ENCODE data around the gene SND1.

Gene SND1

GRCh38 chr7:128039544-128039953 is 387.6 kb downstream of the SND1 start:
- DNase-seq (ENCODE audit: low read depth): no peak

- DNase-seq (ENCODE audit: low read depth): no peak
Observed at GRCh38 chr7:128040205-128040604, 388.2 kb downstream of the SND1 start.

- peak; percentile 80 for DNase-seq (ENCODE audit: low read depth)
Observed at GRCh38 chr7:128041203-128041602, 389.2 kb downstream of the SND1 start.

GRCh38 chr7:128042012-128042411 is 390.0 kb downstream of the SND1 start:
- DNase-seq (ENCODE audit: low read depth): no peak

GRCh38 chr7:128044064-128044463 is 392.1 kb downstream of the SND1 start:
- DNase-seq (ENCODE audit: low read depth): no peak

GRCh38 chr7:128045158-128045557 is 393.2 kb downstream of the SND1 start:
- no peak for DNase-seq (ENCODE audit: low read depth)

GRCh38 chr7:128045766-128046165 is 393.8 kb downstream of the SND1 start:
- no peak for DNase-seq (ENCODE audit: low read depth)

GRCh38 chr7:128052404-128052803 is 400.4 kb downstream of the SND1 start:
- DNase-seq (ENCODE audit: low read depth): no peak

GRCh38 chr7:128053023-128053422 is 401.0 kb downstream of the SND1 start:
- DNase-seq (ENCODE audit: low read depth): no peak

- DNase-seq (ENCODE audit: low read depth): no peak
Observed at GRCh38 chr7:128053991-128054390, 402.0 kb downstream of the SND1 start.

GRCh38 chr7:128054511-128054910 is 402.5 kb downstream of the SND1 start:
- DNase-seq (ENCODE audit: low read depth): no peak

- DNase-seq (ENCODE audit: low read depth): peak; percentile 21
Observed at GRCh38 chr7:128055637-128056036, 403.6 kb downstream of the SND1 start.

GRCh38 chr7:128056901-128057300 is 404.9 kb downstream of the SND1 start:
- DNase-seq (ENCODE audit: low read depth): peak; percentile 93

- DNase-seq (ENCODE audit: low read depth): no peak
Observed at GRCh38 chr7:128057909-128058308, 405.9 kb downstream of the SND1 start.

GRCh38 chr7:128059143-128059988 is 407.4 kb downstream of the SND1 start:
- no peak for DNase-seq (ENCODE audit: low read depth)

GRCh38 chr7:128060018-128060417 is 408.0 kb downstream of the SND1 start:
- DNase-seq (ENCODE audit: low read depth): no peak

GRCh38 chr7:128063088-128063487 is 411.1 kb downstream of the SND1 start:
- DNase-seq (ENCODE audit: low read depth): peak; percentile 22

- no peak for DNase-seq (ENCODE audit: low read depth)
Observed at GRCh38 chr7:128065872-128066271, 413.9 kb downstream of the SND1 start.

GRCh38 chr7:128066395-128066794 is 414.4 kb downstream of the SND1 start:
- no peak for DNase-seq (ENCODE audit: low read depth)

GRCh38 chr7:128066858-128067257 is 414.9 kb downstream of the SND1 start:
- DNase-seq (ENCODE audit: low read depth): no peak

- DNase-seq (ENCODE audit: low read depth): no peak
Observed at GRCh38 chr7:128067983-128068382, 416.0 kb downstream of the SND1 start.

- no peak for DNase-seq (ENCODE audit: low read depth)
Observed at GRCh38 chr7:128068785-128069184, 416.8 kb downstream of the SND1 start.

- no peak for DNase-seq (ENCODE audit: low read depth)
Observed at GRCh38 chr7:128069373-128070364, 417.7 kb downstream of the SND1 start.
